ENCODE data around the gene SIN3A.

The SIN3A gene

GRCh38 chr15:75437721-75438120, 13.8 kb downstream of the SIN3A start:
- Histone ChIP-seq H3K4me3 (ENCODE audit: severe bottlenecking) (no peak overlapping the region), H3K27me3 (ENCODE audit: insufficient read depth, poor library complexity, severe bottlenecking) (no peaks in the 10 kb centered on the region), H3K36me3 (ENCODE audit: low read depth) (peaks cover 63% of the 10 kb centered on the region), H3K4me1 (ENCODE audit: insufficient read depth, poor library complexity, severe bottlenecking) (no peaks in the 10 kb centered on the region), H3K27ac (ENCODE audit: poor library complexity, severe bottlenecking) (no peak overlapping the region), H3K9me3 (ENCODE audit: severe bottlenecking) (no peaks in the 10 kb centered on the region)
- TF ChIP-seq CTCF (IDR thresholded peaks at IDR 0.05; ENCODE audit: poor library complexity, severe bottlenecking): no peak
- ATAC-seq (ENCODE audit: low read depth) (no peak), DNase-seq (ENCODE audit: low spot score) (no peak)

- Histone ChIP-seq H3K27me3 (ENCODE audit: insufficient read depth, poor library complexity, severe bottlenecking) (no peaks in the 10 kb centered on the region), H3K4me1 (ENCODE audit: insufficient read depth, poor library complexity, severe bottlenecking) (no peaks in the 10 kb centered on the region), H3K36me3 (ENCODE audit: low read depth) (peaks cover 59% of the 10 kb centered on the region), H3K4me3 (ENCODE audit: severe bottlenecking) (no peak overlapping the region), H3K9me3 (ENCODE audit: severe bottlenecking) (no peaks in the 10 kb centered on the region), H3K27ac (ENCODE audit: poor library complexity, severe bottlenecking) (no peak overlapping the region)
- no peak for DNase-seq (ENCODE audit: low spot score)
- 0 out of 3 replicates have a peak, but pooled peaks have one; percentile 29 for ATAC-seq (ENCODE audit: low read depth)
- no peak for TF ChIP-seq CTCF (IDR thresholded peaks at IDR 0.05; ENCODE audit: poor library complexity, severe bottlenecking)
Observed at GRCh38 chr15:75436881-75437280, 14.6 kb downstream of the SIN3A start.

GRCh38 chr15:75431682-75432081, 19.8 kb downstream of the SIN3A start:
- ATAC-seq (ENCODE audit: low read depth) (no peak), DNase-seq (ENCODE audit: low spot score) (no peak)
- Histone ChIP-seq H3K4me1 (ENCODE audit: insufficient read depth, poor library complexity, severe bottlenecking) (no peaks in the 10 kb centered on the region), H3K27ac (ENCODE audit: poor library complexity, severe bottlenecking) (no peak overlapping the region), H3K9me3 (ENCODE audit: severe bottlenecking) (no peaks in the 10 kb centered on the region), H3K4me3 (ENCODE audit: severe bottlenecking) (no peak overlapping the region), H3K27me3 (ENCODE audit: insufficient read depth, poor library complexity, severe bottlenecking) (no peaks in the 10 kb centered on the region), H3K36me3 (ENCODE audit: low read depth) (peaks cover 67% of the 10 kb centered on the region)
- TF ChIP-seq CTCF (IDR thresholded peaks at IDR 0.05; ENCODE audit: poor library complexity, severe bottlenecking): no peak

- DNase-seq (ENCODE audit: low spot score) (no peak), ATAC-seq (ENCODE audit: low read depth) (no peak)
- H3K4me3 ChIP-seq (ENCODE audit: severe bottlenecking): no peak overlapping the region
- H3K9me3 ChIP-seq (ENCODE audit: severe bottlenecking): no peaks in the 10 kb centered on the region
- no peak for TF ChIP-seq CTCF (IDR thresholded peaks at IDR 0.05; ENCODE audit: poor library complexity, severe bottlenecking)
- H3K4me1 ChIP-seq (ENCODE audit: insufficient read depth, poor library complexity, severe bottlenecking): no peaks in the 10 kb centered on the region
- H3K27me3 ChIP-seq (ENCODE audit: insufficient read depth, poor library complexity, severe bottlenecking): no peaks in the 10 kb centered on the region
- no peak overlapping the region for H3K27ac ChIP-seq (ENCODE audit: poor library complexity, severe bottlenecking)
- H3K36me3 ChIP-seq (ENCODE audit: low read depth): peaks cover 67% of the 10 kb centered on the region
Observed at GRCh38 chr15:75431270-75431669, 20.2 kb downstream of the SIN3A start.

- DNase-seq (ENCODE audit: low spot score) (no peak), ATAC-seq (ENCODE audit: low read depth) (no peak)
- Histone ChIP-seq H3K27ac (ENCODE audit: poor library complexity, severe bottlenecking) (no peak overlapping the region), H3K4me1 (ENCODE audit: insufficient read depth, poor library complexity, severe bottlenecking) (no peaks in the 10 kb centered on the region), H3K4me3 (ENCODE audit: severe bottlenecking) (no peak overlapping the region), H3K36me3 (ENCODE audit: low read depth) (peaks cover 67% of the 10 kb centered on the region), H3K9me3 (ENCODE audit: severe bottlenecking) (no peaks in the 10 kb centered on the region), H3K27me3 (ENCODE audit: insufficient read depth, poor library complexity, severe bottlenecking) (no peaks in the 10 kb centered on the region)
- TF ChIP-seq CTCF (IDR thresholded peaks at IDR 0.05; ENCODE audit: poor library complexity, severe bottlenecking): no peak
Observed at GRCh38 chr15:75430259-75430658, 21.2 kb downstream of the SIN3A start.
